ENCODE measurements around the gene CEP41. TPM values are rescaled to one million over a fixed set of nuclear protein-coding genes. Genes with fewer than 3 reads are reported as not detected.

CEP41 gene
- total RNA-seq, 1 experiment from 2014 or later = 13.1 TPM

DNA sequence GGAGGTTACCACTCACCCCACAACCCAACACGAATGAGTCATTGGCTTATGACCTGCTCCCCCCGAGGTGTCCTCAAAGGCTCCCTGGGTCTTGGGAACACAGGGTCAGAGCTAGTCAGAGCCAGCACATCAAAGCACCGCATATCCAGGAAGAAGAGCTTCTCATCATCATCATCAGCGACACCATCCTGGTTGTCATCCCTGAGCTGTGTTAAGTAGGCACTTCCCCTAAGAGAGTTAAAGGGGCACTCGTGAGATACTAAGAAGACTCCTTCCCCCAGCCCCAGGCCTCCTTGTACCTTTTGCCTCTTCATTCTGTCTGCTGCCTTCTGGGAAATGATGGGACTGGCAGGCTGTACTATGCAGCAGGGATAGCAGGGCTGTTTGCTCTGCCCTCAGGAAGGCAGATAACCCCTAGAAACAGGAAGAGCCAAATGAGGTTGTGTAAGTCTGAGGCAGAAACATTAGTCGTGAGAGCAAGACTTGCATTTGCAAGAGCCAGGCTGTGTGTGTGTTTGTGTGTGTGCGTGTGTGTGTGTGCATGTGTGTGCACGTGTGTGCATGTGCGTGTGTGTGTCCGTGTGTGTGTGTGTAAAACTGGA lies 71.6 kb downstream of the CEP41 start:
- no peaks in the 10 kb centered on the region for H3K9me3 ChIP-seq
- DNase-seq = no peak
- H3K4me3 ChIP-seq = no peak overlapping the region
- H3K36me3 ChIP-seq = no peaks in the 10 kb centered on the region
- no peaks in the 10 kb centered on the region for H3K27me3 ChIP-seq

DNA sequence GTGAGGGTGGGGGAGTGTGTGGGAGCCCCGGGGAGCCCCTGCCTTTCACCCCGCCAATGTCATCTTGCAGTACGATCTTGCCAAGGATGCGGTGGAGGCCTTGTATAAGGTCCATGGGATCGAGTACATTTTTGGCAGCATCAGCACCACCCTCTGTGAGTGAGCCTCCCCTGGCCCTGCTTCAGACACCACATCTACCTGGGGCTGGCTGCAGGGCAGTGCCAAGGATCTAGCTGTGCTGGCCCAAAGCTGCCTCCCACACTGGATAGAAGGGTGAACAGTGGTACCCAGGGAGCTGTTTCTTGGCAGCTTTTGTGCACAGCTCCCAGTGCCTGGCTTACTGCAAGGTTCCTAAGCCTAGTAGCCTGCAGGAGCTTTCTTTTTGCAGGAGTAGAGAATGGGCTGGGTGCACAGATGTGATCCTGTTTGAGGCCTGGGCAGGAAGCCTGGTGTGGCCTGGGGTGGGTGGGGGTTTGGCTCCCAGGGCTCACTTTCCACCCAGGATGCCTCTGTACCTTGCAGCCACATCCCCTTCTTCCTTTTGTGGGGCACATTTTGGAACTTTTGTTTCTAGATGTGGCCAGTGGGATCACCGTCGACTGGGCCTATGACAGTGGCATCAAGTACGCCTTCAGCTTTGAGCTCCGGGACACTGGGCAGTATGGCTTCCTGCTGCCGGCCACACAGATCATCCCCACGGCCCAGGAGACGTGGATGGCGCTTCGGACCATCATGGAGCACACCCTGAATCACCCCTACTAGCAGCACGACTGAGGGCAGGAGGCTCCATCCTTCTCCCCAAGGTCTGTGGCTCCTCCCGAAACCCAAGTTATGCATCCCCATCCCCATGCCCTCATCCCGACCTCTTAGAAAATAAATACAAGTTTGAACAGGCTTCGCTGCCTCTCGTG lies 72.7 kb downstream of the CEP41 start:
- Histone ChIP-seq H3K36me3 (no peaks in the 10 kb centered on the region), H3K4me3 (no peak overlapping the region), H3K9me3 (no peaks in the 10 kb centered on the region), H3K27me3 (no peaks in the 10 kb centered on the region)
- no peak for DNase-seq

DNA sequence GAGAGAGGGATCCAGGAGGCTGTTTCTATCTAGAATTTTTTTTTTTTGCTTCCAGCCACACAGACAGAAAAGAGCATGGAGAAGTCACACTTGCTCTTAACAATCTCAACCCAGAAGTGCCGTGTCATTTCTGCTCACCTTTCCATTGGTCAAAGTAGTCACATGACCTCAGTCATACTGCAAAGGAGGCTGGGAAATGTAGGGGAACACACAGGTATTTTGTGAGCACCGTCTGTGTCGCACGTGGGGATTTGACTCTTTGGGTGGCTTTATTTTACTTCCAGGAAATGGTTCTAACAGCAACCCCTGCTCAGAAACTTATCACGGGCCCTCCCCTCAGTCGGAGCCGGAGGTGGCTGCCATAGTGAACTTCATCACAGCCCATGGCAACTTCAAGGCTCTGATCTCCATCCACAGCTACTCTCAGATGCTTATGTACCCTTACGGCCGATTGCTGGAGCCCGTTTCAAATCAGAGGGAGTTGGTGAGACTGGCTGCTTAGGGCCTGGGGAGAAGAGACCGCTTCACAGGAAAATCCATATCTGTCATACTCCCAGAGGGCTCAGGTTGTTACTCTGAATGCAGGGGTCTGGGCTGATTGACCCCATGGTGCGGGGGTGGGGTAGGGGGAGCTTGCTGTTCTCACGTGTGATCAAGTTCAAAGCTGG lies 73.6 kb downstream of the CEP41 start:
- no peak overlapping the region for H3K4me3 ChIP-seq
- no peaks in the 10 kb centered on the region for H3K36me3 ChIP-seq
- DNase-seq = no peak

DNA sequence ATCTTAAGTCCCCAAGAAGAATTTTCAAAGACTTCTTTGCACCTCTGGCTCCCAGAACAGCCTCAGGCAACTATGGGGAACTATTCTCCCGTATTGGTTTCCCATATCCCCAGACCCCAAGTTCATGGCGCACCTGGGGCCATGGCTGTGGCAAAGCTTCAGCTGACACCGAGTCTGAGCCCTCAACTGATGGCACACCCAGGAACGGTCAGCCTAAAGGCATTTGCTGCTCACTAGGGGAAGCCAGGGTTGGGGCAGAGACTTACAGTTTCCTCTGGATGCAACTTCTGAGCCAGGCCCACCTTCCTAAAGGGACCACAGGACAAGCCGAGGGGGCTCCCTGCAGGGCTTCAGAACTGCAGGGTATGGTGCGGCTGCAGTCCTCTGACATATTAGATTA lies 74.3 kb downstream of the CEP41 start:
- H3K36me3 ChIP-seq = no peaks in the 10 kb centered on the region

More for the DNA sequence above, 73.6 kb downstream of the CEP41 start:
- Histone ChIP-seq H3K9me3 (no peaks in the 10 kb centered on the region), H3K27me3 (no peaks in the 10 kb centered on the region)

DNA sequence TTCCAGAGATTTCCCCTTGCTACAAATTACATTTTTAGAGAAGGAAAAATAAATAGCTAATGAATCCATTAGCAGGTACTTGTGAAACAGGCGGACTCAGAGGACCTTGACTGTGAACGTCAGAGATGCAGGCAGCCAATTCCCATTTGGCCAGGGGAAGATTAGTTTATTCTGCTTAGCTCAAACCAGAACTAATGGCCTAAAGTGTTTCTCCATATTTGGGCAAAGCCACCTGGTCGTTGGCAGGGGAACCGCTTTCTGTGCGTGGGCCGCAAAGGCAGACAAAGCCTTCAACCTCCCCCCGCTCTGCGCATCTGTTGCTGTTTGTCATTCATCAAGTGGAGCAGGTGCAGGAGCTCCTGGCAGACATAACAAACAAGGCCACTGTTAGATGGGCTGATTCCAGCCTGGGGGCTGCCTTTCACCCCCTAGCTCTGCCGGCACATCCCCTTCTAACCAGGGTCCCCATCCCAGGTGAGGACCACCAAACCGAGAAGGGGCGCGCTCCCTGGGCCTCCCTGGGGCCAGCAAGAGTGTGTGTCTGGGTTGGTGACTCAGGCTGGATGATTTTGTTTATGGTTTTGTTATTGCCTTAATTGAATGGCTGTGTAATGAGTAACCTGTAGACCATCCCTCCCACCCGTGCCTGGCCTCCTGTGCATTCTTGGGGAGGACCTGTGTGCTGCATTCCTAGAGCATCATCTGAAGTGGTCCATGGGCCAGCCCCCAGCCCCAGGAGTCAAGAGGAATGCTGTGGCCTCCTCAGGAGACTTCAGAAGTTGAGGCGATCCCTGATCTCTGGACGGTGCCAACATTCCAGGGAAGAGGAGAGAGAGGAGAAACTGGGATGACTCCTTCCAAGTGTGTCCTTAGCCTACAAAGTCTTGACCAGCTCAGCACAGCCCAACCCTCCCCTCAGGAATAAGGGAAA lies 75.0 kb downstream of the CEP41 start:
- Histone ChIP-seq H3K9me3 (no peaks in the 10 kb centered on the region; the same call in 1 of the 2 replicates), H3K36me3 (no peaks in the 10 kb centered on the region), H3K4me3 (no peak overlapping the region), H3K27me3 (no peaks in the 10 kb centered on the region)
- peak; percentile 70 for DNase-seq

More for the DNA sequence above, 74.3 kb downstream of the CEP41 start:
- Histone ChIP-seq H3K9me3 (no peaks in the 10 kb centered on the region), H3K4me3 (no peak overlapping the region), H3K27me3 (no peaks in the 10 kb centered on the region)
- DNase-seq = no peak

DNA sequence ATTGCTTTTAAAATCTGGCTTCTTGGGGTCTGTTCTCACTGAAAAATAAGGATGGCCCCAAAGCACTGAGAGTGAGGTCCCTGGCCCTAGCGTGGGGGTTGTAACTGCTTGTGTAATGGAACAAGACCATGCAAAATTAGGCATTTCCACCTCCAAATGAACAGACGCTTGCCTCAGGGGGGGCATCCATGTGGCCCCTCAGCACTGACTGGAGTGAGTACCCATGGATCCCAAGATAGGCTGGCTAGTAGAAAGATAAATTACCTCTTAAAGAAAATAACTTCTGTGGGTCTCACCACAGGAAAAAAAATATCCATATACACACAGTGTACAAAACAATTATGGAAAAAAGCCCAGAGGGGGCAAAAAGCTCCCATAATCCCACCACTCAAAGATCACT lies 75.7 kb downstream of the CEP41 start:
- no peaks in the 10 kb centered on the region for H3K36me3 ChIP-seq
- no peaks in the 10 kb centered on the region; the same call in 1 of the 2 replicates for H3K9me3 ChIP-seq
- DNase-seq = no peak
- no peak overlapping the region for H3K4me3 ChIP-seq
- no peaks in the 10 kb centered on the region for H3K27me3 ChIP-seq

DNA sequence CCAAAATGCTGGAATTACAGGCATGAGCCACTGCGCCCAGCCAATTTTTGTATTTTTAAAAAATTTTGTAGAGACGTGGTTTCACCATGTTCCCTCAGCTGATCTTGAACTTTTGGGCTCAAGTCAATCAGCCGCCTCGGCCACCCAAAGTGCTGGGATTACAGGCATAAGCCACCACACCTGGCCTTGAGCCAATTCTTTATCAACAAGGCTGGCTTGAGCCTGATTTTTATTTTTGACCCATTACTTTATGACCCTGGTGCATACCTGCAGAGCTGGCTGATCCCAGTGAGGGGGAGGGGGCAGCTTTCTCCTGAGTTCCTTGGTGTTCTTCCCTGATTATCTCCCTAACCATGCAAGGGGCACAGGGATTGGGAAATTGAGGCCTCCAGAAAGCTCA lies 76.4 kb downstream of the CEP41 start:
- H3K36me3 ChIP-seq = no peaks in the 10 kb centered on the region
- no peak overlapping the region for H3K4me3 ChIP-seq
- H3K9me3 ChIP-seq = no peaks in the 10 kb centered on the region; the same call in 1 of the 2 replicates
- no peaks in the 10 kb centered on the region for H3K27me3 ChIP-seq
- DNase-seq = no peak

DNA sequence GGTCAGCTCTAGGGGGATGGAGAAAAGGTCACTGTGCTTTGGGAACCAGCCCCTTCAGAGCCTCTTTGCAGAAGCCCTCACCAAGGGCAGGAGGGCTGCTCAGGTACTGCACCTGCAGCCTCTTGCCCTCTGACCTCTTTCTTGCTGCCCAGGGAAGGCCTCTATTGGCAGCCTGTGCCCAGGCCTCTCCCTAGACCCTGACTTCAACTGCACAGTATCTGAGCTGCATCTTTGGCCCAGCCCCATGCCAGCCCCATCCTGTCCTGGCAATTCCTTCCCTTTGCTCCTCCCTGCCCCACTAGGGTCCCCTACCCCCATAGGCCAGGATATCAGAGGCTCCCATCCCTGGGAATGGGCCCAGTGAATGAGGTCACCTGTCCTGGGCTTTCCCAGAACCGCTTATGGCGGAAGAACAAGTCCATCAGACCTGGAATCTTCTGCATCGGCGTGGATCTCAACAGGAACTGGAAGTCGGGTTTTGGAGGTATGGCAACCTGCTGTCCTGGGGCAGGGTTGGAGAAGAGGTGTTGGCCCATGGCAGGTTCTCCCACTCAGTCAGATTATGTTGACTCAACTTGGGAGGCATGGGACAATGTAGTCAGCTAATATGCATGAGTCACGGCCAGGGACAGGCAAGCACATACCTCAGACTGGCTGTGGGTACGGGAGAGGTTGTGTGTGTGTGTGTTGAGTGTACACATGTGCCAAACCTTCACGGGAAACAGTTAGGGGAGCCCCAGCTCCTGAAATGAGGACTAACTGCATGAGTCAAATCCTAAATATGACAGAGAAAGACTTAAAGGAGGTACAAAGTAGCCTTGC lies 77.6 kb downstream of the CEP41 start:
- no peaks in the 10 kb centered on the region for H3K27me3 ChIP-seq
- no peak overlapping the region for H3K4me3 ChIP-seq
- H3K36me3 ChIP-seq = no peaks in the 10 kb centered on the region
- peak; percentile 92 for DNase-seq
- no peaks in the 10 kb centered on the region; the same call in 1 of the 2 replicates for H3K9me3 ChIP-seq

DNA sequence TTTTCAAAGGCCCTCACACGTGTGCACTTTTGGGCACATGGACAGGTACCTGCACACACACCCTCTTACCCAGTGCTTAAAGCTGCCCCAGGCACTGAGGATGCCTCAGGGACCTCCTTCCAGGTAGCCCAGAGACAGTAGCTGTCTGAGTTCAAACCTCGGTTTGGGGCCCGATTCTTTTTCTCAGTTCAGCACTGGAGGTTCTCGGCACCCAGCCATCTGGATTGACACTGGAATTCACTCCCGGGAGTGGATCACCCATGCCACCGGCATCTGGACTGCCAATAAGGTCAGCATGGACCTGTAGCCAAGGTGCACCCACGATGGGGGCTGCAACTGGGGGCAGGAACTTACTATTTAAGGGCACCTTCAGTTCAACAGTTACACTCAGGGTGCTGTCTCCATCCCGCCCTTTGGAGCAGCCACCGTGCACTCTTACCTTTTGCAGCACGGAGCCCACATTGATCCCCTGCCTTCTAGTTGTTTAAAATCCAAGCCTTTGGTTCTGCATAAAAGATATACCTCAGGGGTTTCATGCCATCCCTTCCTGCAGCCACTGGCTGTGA lies 78.5 kb downstream of the CEP41 start:
- Histone ChIP-seq H3K4me3 (no peak overlapping the region), H3K9me3 (no peaks in the 10 kb centered on the region; the same call in 1 of the 2 replicates), H3K27me3 (no peaks in the 10 kb centered on the region), H3K36me3 (no peaks in the 10 kb centered on the region)
- no peak for DNase-seq

DNA sequence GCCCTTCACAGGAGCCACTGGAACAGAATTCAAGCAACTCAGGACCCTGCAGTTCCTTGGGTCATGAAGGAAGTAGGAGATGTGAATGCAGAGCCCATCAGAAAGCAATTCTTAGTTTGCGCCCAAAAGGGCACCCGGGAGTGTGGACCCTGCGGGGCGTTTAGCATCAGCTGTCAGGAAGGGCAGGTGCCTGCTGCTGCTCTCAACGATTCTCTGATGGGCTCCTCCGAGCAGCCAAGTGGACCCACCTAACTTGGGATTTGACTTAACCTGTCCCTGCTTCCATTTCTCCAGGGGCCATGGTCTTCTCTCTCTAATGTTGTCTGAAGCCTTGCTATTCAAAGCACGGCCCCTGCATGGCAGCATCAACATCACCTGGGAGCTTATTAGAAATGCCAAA lies 79.1 kb downstream of the CEP41 start:
- Histone ChIP-seq H3K4me3 (no peak overlapping the region), H3K36me3 (no peaks in the 10 kb centered on the region), H3K9me3 (no peaks in the 10 kb centered on the region; the same call in 1 of the 2 replicates)

DNA sequence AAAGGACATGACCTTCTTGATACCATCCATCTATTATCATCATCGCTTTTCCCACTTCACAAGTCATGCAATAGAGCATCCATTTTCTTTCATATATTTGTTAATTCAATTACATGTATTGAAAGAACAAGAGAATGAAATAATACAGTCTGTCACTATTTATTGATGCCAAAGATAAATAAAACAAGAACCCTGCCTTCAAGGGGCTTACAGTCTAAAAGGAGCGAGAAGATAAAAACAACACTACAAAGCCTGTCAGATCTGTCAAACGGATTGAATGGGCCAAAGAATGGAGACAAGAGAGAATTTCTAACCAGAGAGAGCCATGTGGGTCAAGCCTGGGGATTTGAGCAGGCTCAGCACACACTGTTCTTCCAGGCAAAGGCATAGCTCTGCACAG lies 80.3 kb downstream of the CEP41 start:
- no peak for DNase-seq
- Histone ChIP-seq H3K9me3 (no peaks in the 10 kb centered on the region; the same call in 1 of the 2 replicates), H3K4me3 (no peak overlapping the region), H3K36me3 (no peaks in the 10 kb centered on the region), H3K27me3 (no peaks in the 10 kb centered on the region)

More for the DNA sequence above, 79.1 kb downstream of the CEP41 start:
- H3K27me3 ChIP-seq = no peaks in the 10 kb centered on the region
- DNase-seq = no peak

DNA sequence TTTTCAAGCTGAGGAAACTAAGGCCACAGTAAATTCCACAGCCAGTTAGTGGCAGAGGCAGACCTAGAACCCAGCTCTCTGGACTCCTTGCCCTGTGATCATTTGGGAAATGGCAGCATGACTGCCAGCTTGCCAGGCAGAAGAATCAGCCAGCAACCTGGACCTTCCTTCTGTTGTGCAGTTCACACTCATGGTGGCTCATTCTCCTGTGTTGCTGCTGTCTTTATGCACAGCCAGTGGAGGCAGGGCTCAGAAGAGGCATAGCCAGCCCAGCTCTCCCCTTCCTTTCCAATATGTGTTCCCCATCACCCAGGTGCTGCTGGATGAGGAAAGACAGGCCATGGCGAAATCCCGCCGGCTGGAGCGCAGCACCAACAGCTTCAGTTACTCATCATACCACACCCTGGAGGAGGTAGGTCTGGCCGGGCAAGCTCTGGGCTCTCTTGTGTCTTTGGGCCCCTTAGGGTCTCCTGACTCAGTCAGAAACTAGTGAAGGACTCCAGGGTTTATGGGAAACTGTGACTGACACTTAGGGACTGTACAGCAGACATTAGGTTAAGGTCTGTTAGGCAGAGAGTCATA lies 81.4 kb downstream of the CEP41 start:
- no peak for DNase-seq
- Histone ChIP-seq H3K36me3 (no peaks in the 10 kb centered on the region), H3K9me3 (no peaks in the 10 kb centered on the region; the same call in 1 of the 2 replicates), H3K27me3 (no peaks in the 10 kb centered on the region), H3K4me3 (no peak overlapping the region)

DNA sequence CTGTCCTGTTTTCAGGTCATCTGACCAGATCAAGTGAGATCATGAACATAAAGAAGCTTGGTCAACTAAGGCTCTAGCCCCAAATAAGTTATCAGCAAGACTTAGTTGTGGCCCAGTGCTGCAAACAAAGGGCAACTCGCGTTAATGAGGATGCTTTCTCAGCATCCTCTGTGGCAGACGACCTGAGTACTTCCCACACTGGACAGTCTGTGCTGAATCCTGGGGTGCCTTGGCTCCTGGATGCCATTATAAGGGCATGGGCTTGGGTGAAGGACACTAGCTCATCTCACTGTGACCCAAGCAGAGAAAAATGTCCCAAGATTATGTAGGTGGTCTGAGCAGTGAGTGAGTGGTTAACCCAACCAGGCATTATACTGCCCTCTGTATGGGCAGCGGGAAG lies 82.3 kb downstream of the CEP41 start:
- Histone ChIP-seq H3K9me3 (no peaks in the 10 kb centered on the region; the same call in 1 of the 2 replicates), H3K4me3 (no peak overlapping the region), H3K27me3 (no peaks in the 10 kb centered on the region), H3K36me3 (no peaks in the 10 kb centered on the region)
- DNase-seq = no peak

DNA sequence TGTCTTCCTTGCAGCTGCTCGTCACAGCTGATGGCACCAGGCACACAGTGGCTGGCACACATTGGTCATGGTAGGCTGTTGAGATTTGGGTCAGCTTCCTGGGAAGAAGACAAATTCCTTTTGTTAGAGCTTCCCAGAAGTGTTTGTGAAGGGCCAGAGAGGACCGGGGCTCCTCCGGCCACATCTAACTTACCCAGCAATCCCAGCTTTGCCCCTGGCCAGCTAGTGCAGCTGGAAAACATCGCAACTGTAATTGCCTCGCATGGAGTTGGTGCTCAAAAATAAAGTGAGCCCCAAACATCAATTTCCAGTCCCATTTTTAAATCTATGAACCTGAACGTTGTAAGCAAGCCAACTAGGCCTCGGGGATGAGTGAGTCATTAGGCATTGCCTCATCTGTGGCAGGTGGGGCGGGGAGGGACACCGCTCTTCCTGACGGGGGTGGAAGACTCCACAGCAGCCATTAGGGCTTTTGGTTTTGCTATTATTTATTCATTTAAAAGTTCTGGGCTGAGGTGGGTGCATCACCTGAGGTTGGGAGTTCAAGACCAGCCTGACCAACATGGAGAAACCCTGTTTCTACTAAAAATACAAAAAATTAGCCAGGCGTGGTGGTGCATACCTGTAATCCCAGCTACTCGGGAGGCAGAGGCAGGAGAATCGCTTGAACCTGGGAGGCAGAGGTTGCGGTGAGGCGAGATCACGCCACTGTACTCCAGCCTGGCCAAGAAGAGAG lies 83.8 kb downstream of the CEP41 start:
- peak; percentile 76 for DNase-seq
- no peak overlapping the region for H3K4me3 ChIP-seq

More for the DNA sequence above, 83.8 kb downstream of the CEP41 start:
- H3K9me3 ChIP-seq = no peaks in the 10 kb centered on the region; the same call in 1 of the 2 replicates
- H3K36me3 ChIP-seq = no peaks in the 10 kb centered on the region
- no peaks in the 10 kb centered on the region for H3K27me3 ChIP-seq

All from MG63 (cell line).